DMS 273 (cell line): ENCODE data around the gene LAGE3.

Experiments used
- DNase-seq: peaks from one replicate; lab custom pipeline; 2025; ENCODE audit not compliant: unreplicated experiment; lab: John Stamatoyannopoulos, UW

The LAGE3 gene

GRCh38 chrX:154435171-154435733 lies 43.8 kb downstream of the LAGE3 start:
- no peak for DNase-seq

DNA sequence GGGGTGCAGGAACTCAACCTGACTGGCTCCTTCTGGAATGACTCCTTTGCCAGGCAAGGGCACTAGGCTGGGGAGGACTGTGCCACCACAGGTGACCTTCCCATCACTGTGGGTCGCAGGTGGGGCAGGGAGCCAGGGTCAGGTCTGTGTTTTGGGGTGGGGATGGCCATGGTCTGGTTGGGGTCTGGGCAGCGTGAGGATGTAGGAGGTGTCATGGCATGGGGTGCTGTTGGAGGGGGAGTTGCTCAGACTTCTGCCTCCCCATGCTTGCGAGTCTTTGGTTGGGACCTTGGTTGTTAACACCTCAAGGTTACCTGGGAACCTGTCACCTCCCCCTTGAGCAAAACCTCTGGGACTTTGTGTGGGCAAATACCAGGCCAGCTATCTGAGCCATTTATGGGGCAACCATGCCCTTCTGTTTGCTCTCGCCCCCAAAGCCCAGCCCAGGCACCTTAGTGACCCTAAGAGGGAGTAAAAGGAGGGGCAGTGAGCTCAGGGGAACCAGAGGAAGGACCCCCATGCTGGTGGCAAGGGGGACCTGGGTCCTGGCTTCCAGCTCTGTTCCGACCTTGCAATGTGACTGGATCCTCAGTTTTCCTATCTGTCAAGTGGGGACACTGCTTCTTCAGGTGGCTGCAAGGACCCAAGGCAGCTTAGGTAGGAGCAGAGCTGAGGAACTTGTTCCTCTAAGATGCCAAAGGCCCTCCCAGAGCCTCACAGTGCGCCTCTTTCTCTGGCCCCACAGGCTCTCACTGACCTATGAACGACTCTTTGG lies 44.5 kb downstream of the LAGE3 start:
- DNase-seq, result no peak

DNA sequence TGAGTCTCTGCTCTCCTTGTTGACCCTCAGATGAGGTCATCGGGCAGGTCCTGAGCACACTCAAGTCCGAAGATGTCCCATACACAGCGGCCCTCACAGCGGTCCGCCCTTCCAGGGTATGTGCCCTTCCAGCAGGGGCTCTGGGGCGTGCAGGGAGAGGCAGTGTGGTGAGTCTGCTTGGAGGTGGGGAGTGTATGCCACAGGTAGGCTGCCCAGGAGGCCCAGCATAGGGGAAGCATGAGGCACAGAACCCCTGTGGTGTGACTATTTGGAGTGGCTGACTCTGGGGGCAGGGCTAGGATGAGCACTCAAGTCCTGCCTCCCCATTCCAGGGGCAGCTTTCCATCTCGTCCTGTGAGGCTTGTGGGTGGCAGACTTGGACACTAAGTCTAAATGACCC lies 45.5 kb downstream of the LAGE3 start:
- no peak for DNase-seq

DNA sequence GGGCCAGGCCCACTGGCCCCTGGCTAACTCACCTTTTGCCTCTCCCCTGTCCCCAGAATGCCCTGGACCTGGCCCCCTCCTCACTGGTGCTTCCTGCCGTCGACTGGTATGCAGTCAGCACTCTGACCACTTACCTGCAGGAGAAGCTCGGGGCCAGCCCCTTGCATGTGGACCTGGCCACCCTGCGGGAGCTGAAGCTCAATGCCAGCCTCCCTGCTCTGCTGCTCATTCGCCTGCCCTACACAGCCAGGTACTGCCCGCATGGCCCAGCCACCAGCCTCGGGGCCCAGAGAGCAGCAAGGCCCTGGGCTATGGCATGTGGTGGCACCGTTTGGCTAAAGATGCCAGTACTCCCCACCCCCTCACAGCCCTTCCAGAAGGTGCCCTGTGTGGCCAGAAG lies 46.9 kb downstream of the LAGE3 start:
- no peak for DNase-seq

DNA sequence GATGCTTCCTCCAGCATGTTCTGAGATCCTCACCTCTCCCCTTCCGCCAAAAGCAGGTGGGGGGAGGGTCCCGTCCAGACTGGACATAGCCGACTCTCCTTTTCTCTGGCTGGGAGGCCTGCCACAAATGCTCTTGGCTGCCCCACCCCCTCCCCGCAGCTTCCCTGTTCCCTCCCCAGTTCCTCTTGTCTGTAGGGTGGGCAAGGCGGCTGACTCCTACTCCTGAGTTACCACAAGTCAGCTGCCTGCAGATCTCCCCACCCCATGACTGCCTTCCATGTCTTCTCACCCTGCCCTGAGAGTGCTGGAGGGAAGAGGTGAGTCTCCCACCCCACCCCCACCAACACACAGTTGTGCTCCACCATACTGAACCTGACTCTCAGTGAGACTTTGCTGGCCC lies 47.7 kb downstream of the LAGE3 start:
- DNase-seq, result no peak

DNA sequence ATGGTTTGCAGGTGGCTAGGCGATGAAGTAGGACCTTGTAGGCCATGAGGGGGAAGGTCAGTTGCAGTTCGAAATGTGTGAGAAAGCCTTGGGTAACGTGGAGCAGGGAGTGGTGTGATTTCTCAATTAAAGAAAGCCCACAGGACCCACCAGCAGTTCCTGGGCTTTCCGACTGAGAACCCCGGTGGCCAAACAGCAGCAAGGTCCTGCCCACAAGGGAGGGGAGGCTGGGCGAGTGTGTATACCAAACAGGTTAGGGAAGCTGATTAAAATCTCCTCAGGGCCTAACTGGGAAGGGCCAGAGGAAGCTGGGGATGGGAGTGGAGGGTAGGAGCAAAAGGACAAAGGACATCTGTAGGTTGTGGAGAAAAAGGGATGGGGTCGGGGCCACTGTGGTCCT lies 48.2 kb downstream of the LAGE3 start:
- DNase-seq, result no peak

GRCh38 chrX:154430479-154430878 lies 48.6 kb downstream of the LAGE3 start:
- no peak for DNase-seq

GRCh38 chrX:154429711-154430110 lies 49.4 kb downstream of the LAGE3 start:
- DNase-seq, result no peak

GRCh38 chrX:154428176-154429171 lies 50.6 kb downstream of the LAGE3 start, which contains the start of gene ATP6AP1:
TSS of gene ATP6AP1 (plus strand) at chrX:154428677. CDS start at chrX:154428693, 16 bp downstream.
- DNase-seq, result peak; percentile 97
